Fibroblast of peridontal ligament (primary cell): ENCODE results near the gene C22orf42.
"Not testable (repeated sequence)": the region's sequence is repeated elsewhere in the genome, so short reads cannot be mapped to it uniquely, and the experiment has no call there.

Experiments
- DNase-seq: peaks from one replicate; pipeline ENCODE4 v3.0.0-alpha.2; 2010; ENCODE audit errors: extremely low read depth

Gene C22orf42, protein sequence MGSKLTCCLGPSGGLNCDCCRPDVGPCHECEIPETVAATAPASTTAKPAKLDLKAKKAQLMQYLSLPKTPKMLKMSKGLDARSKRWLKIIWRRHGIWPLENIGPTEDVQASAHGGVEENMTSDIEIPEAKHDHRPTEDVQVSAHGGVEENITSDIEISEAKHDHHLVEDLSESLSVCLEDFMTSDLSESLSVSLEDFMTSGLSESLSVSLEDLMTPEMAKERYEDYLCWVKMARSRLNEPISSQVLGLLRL

DNA sequence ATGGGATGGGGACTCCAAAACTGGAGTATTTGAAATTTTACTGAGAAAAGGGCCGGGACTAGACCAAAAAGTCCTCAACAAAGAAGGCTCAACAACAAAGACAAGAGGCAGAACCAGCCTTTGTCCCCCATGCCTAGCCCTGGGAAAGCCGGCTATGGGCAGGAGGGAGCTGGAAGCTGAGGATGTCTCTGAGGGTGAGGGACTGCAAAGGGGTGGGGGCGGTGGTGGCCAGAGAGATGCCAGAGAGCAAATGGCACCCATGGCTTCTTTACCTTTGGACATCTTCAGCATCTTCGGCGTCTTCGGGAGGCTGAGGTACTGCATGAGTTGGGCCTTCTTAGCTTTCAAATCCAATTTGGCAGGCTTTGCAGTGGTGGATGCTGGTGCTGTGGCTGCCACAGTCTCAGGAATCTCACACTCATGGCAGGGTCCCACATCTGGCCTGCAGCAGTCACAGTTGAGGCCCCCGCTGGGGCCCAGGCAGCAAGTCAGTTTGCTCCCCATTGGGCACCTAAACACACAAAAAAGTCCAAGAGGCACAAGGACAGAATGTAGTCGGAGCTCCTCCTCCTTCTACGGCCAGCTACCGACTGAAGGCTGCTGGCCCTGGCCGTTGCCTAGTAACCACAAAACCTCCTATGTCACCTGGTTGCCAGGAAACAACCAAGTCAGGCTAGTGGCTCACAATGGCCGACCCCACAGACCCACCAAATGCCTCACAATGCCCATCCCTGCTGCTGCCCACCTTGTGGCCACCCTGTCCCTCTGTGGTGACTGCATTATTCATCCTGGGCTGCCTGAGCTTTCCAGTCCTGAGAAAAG lies at the start of gene C22orf42:
C22orf42 (minus strand) TSS at position 592 of the 822 bp plus-strand sequence; CDS start at position 504, 88 bp downstream.
- no peak for DNase-seq

DNA sequence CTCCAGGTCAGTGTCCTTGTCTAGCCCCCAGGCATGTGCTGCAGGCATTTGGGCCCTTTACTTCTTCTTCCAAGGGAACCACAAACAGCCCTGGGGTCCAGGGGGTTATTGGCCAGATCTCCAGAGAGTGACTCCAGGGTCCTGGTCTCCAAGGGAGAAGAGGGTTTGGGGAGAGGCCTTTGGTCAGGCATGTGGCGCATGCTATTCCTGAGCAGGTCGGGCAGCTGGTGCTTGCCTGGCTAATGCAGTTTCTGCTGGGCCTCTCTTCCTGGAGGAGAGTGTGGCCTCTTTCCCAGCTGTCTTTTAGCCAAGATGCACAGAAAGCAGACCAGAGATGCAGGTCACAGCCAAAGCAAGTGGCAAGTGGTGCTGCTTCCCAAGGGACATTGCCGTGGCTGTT lies 49.6 kb upstream of the C22orf42 start:
- no peak for DNase-seq

DNA sequence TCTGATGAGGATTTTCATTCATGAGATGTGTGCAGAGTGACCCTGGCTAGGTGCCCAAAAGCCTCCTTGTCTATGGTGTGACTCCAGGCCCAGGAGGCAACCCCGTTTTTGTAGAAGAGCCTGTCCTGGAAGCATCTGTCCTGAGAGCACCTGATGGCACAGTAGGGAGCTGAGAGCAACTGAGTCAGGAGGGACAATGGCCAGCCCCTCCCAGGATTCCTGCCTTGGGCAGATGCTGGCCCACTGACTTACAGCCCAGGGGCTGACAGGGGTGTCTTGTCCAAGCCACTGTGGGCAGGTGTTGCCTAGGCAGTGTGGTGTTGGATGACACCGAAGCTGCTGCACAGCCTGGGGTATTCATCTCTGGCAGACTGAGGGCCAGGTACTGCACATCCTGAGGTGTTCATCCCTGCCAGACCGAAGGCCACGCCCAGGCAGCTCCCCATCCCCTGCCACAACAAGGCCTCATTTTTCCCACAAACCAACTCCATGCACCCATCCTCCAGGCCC lies 48.9 kb upstream of the C22orf42 start:
- no peak for DNase-seq

DNA sequence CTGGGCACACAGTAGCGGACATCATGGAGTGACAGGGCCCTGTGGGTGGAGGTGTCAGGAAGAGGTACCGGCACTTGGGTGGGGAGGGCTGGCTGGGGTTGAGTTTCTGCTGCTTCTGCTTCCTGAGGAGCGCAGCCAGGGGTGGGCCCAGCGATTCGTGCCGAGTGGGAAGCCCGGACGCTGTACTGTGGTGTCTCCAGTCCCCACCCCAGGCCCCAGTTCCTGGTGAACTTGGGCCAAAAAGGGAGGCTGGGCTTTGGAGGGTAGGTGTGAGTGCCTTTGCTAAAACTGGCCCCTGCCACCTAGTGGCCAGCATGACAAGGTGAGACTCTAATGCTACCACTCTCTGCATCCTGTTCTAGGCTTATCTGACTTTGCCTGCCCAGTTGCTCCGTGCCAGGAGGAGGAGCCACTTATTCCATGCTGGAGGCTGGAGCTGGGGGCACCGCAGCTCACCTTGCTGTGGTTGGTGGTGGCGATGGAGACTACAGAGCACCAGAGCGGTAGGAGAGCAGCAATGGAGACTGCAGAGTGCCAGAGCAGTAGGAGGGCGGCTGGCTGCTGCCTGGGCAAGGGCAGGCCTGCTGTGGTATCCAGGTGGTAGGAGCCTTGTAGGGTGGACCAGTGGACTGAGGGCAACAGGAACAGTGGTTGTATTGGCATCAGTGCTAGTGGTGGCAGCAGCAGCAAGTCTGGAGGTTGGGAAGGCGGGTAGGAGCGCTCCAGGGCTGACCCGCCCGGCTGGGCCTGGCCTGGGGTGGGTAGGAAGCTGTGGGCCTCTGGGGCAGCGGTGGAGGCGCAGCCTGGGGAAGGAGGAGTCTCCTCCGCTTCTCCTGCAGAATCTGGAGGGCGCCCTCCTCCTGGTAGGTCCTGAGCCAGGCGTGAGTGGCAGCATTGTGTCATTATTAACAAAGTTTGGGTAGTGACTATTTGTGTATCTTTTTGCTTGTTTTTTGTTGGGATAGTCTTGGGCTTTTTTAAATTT lies 48.0 kb upstream of the C22orf42 start:
- DNase-seq = no peak

DNA sequence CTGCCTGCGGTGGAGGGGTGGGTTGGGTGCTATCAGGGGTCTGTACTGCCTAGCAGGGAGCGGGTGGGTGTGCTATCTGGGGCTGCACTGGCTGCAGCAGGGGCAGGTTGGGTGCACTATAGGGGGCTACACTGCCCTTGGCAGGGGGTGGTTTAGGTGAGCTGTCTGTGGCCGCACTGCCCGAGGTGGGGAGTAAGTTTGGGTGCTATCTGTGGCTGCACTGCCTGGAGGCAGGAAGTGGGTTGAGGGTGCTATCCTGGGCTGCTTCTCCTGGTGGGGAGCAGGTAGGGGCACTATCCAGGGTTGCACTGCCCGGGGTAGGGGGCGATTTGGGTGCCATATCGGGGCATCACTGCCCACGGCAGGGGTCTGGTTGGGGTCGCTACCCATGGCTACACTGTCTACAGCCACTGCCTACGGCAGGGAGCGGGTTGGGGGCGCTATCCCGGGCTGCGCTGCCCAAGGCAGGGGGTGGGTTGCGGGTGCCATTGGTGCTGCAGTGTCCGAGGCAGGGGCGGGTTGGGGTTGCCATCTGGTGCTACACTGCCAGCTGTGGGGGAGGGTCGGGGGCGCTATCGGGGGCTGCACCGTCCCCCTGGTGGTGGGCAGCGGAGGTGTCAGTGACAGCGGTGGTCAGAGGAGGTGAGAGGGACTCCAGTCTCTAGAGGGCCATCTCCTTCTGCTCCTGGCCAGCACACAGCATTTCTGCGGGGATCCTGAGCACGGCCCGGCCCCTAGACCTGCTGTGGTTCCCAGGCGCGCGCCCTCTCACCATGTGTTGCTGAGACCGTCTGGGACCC lies 47.1 kb upstream of the C22orf42 start:
- DNase-seq = no peak

DNA sequence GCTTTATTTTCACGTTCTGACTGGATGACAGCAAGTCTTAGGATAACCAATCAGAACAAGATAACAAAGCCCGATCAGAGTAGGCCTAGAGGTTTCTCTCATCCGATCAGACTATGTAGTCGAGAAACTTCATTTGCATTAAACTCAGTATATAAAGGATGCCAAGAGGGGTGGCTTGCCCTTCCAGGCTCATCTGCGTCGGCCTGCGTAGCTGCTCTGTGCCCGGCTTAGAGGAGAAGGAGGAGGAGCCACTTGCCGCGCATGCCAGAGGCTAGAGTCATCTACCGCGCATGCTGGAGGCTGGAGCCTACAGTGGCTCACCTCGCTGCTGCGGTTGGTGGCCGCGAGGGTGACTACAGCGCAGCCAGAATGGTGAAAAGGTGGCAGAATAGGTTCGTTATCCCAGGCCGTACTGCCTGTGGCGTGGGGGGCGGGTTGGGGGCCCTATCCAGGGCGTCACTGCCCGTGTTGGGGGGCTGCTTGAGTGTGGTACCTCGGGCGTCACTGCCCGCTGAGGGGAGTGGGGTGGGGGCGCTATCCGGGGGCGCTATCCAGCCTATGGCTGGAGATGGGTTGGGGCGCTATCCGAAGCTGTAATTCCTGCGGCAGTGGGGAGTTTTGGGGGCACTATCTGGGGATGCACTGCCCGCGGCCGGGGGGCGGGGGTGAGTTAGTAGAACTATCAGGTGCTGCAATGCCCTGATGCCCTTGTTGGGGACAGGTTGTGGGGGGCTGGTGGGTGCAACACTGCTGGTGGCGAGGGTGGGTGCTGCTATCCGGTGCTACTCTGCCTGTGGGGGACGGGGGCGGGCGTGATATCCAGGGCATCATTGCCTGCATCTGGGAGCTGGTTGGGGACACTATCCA lies 46.0 kb upstream of the C22orf42 start, which contains the start of gene RFPL2:
RFPL2 (minus strand) TSS at position 218 of the 867 bp plus-strand sequence. CDS start 2,622 bp downstream, outside the sequence.
- DNase-seq = peak; percentile 2

DNA sequence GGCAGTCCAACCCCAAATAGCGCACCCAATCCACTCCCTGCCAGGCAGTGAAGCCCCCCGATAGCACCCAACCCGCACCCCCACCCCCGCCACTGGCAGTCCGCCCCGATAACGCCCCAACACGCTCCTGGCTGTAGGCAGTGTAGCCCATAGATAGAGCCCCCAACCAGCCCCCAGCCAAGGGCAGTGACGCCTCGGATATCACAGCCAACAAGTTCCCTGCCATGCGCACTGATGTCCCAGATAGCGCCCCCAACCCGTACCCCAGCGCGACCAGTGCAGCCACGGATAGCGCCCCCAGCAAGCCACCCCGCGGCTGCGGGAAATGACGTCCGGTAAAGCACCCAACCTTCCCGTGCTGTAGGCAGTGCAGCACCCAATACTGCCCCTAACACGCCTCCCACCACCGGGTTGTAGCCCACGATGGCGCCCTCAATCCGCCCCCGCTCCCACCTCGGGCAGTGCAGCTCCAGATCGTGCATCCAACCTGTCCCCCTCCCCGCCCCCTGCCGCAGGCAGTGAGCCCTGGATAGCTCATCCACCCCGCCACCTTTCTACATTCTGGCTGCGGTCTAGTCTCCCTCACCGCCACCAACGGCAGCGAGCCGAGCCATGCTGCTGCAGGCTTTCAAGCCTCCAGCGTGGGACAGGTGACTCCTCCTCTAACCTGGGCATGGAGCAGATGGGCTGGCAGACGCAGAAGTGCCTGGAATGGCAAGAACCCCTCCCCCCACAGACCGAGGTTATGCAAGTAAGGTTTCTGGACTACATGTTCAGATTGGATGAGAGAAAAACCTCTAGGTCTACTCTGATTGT lies 45.1 kb upstream of the C22orf42 start:
- no peak for DNase-seq

DNA sequence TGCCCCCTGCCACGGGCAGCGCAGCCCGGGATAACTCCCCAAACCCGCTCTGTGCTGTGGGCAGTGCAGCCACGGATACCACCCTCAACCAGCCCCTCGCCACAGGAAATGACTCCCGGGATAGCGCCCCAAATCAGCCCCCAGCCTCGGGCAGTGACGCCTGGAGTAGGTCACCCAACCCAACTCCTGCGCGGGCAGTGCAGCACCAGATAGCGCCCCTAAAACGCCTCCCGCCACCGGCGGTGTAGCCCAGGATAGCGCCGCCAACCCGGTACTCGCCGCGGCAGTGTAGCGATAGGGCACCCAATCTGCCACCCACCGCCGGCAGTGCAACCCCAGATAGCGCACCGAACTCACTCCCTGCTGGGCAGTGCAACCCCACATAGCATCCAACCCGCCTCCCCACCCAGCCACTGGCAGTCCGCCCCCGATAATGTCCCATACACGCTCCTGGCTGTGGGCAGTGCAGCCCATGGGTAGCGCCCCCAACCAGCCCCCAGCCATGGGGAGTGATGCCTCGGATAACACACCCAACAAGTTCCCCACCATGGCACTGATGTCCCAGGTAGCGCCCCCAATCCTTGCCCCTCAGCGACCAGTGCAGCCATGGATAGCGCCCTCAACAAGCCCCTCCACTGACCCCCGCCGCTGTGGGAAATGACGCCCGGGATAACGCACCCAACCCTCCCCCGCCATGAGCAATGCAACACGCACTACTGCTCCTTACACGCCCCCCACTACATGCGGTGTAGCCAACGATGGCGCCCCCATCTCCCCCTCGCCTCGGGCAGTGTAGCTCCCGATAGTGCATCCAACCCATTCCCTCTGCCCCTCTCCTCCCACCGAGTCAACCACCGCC lies 44.3 kb upstream of the C22orf42 start:
- no peak for DNase-seq

DNA sequence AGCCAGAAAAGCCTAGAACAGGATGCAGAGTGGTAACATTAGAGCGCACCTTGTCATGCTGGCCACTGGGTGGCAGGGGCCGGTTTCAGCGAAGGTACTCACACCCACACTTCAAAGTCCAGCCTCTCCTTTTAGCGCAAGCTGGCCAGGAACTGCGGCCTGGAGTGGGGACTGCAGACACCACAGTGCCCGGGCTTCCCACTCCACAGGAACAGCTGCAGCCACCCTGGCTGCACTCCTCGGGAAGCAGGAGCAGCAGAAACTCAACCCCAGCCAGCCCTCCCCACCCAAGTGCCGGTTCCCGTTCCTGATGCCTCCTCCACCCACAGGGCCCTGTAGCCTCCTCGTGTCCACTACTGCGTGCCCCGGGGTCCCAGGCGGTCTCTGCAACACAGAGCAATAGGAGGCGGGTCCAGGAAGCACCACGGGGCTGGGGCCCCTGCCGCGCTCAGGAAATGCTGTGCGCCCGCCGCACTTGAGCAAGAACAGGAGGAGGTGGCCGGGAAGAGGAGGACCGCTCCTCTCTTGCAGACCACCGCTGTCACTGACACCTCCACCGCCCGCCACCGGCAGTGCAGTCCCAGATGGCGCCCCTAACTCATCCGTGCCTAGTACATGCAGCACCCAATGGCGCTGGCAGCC lies 43.6 kb upstream of the C22orf42 start:
- peak; percentile 14 for DNase-seq

DNA sequence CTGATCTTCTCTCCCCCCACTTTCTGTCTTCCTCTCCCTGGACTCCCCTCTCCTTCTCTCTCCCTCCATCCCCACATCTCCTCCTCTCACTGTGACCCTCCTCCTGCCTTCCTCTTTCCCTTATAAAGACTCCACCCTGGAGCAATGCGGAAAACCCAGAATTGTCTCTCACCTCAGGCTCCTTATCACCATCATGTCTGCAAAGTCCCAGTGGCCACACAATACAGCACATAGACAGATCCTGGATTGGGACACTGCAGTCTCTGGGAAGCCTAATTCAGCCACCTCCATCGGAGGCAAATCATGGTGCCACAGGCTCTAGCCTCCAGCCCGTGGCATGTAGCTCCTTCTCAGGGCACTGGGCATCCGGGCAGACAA lies 43.0 kb upstream of the C22orf42 start:
- no peak for DNase-seq

DNA sequence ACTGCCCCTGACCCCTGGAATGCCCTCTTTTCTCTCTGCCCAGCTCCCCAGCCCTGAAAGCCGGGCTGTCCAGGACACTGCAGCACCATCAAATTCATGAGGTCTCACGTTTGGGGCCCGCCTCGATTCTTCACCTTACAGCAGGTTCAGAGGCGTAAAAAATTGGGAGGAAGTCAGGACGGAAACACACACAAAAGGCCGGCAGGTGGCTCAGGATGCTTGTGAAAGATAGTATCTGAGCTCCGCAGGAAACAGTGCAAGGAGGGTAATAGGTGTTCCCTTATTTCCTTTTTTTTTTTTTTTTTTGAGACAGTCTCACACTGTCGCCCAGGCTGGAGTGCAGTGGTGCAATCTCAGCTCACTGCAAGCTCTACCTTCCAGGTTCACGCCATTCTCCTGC lies 41.6 kb upstream of the C22orf42 start:
- no peak for DNase-seq

DNA sequence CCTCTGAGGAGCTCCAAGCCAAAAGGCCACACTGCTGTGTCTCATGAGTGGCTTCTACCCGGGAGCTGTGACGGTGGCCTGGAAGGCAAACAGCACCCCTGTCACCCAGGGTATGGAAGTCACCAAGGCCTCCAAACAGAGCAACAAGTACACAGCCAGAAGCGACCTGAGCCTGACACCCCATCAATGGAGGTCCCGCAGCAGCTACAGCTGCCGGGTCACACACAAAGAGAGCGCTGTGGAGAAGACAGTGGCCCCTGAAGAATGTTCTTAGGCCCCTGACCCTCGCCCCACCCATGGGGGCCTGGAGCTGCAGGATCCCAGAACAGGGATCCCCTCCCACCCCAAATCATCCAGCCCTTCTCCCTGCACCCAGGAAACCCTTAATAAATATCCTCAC lies 40.9 kb upstream of the C22orf42 start:
- no peak for DNase-seq

DNA sequence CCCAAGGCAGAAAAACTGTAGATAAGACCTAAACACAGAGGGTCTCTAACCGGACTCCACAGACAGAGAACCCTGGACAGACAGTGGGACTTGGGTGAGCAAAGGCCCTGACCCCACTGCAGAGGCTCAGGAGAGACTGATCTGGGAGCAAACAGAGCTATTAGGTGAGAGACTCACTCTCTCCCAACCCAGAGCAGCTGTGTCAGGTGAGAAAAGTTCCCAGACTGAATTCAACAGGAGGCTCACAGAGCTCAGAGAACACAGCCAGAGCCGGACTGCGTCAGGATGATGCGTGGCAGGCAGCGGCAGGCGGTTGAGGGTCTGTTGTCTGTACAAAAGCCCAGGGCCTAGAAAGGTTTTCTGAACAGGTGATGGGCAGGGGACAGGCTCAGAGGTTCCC lies 40.2 kb upstream of the C22orf42 start:
- DNase-seq = no peak

DNA sequence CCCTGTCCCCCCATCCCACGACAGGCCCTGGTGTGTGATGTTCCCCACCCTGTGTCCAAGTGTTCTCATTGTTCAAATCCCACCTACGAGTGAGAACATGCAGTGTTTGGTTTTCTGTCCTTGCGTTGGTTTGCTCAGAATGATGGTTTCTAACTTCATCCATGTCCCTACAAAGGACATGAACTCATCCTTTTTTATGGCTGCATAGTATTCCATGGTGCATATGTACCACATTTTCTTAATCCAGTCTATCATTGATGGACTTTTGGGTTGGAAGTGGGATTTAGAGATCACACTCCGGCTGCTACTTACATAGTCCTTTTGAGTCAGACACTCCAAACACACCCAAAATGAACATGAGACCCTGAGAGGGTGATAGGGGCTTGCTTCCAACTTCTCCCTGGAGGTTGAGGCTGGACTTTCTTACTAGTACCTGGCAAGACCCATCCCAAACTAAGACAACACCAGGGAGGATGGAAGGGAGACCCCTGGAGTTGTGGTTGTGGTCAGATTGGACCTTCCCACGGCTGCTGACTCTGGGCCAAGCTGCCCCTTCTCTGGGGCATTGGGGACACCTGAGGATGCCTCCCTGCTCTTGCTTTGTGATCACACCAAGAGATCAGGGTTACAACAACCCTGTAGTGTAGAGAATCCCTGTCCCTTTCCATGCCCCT lies 38.6 kb upstream of the C22orf42 start:
- DNase-seq = not testable (repeated sequence)

DNA sequence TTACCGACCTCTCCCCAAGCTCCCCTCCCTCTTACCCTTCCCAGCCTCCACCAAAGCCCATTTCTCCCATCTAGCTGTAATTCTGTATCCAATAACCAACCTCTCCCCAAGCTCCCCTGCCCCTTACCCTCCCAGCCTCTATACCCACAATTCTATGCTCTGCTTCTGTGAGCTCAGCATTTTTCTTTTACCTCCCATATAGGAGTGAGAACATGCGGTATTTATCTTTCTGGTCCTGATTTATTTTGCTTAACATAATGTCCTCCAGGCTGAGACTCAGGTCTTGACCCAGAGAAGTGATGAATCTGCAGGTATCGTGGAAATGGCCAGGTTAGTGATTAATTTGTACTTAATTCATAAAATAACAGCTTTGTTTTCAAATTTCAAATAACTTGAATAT lies 36.8 kb upstream of the C22orf42 start:
- DNase-seq = not testable (repeated sequence)

DNA sequence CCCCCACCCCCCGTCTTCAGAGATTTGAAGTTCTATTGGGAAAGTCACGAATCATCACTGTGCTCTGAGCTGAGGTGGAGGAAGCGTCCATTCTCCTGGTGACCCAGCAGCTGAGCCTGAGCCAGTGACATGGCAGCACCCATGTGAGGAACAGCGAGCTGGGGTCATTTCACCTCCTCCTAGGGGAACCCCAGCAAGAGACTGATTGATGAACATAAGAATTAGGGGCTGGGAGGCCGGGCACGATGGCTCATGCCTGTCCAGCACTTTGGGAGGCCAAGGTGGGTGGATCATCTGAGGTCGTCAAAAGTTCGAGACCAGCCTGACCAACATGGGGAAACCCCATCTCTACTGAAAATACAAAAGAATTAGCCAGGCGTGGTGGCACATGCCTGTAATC lies 34.2 kb upstream of the C22orf42 start:
- DNase-seq = not testable (repeated sequence)

DNA sequence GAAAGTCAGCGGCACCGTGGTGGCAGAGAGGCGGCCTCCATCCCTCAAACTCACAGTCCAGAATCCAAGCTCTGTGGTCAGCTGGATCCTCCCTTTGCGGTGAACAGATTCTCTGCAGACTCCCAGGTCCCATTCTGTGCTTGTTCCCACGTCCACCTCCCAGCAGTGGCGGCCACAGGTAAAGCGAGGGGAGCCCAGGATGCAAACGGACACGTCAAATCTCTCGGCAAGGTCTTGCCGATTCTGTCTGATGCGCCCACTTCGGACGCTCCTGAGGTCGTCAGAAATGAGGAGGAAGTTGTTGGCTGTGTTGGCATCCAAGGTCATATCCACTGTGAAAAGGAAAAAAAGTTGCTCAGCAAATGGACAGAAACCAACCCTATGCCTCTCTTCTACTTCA lies 31.9 kb upstream of the C22orf42 start:
- not testable (repeated sequence) for DNase-seq
